Colonic mucosa (tissue), 4 donors: ENCODE data around the gene ABCG2. TPM values are rescaled to one million over a fixed set of nuclear protein-coding genes. Genes with fewer than 3 reads are reported as not detected.

Source experiments
- DNase-seq: peaks from one replicate; pipeline ENCODE4 v3.0.0-alpha.2; 2020
- H3K27ac ChIP-seq: fragments of 200-600 bp; one replicate; pipeline ENCODE4 v1.8.0; 2021
- H3K27me3 ChIP-seq: fragments of 200-600 bp; one replicate; pipeline ENCODE4 v1.8.0; 2021
- H3K36me3 ChIP-seq: fragments of 200-600 bp; one replicate; pipeline ENCODE4 v1.8.0; 2021
- H3K4me1 ChIP-seq: fragments of 200-600 bp; one replicate; pipeline ENCODE4 v1.8.0; 2021; ENCODE audit warnings: mild to moderate bottlenecking
- H3K4me3 ChIP-seq: fragments of 200-600 bp; one replicate; pipeline ENCODE4 v1.8.0; 2021
- H3K9ac ChIP-seq, 2 donors: one replicate each; pipeline ENCODE4 v1.7.0; 2013; ENCODE audit warnings: control low read depth in 2 of 2, low read depth in 2 of 2, low read length in 2 of 2
- H3K9me3 ChIP-seq: fragments of 200-600 bp; one replicate; pipeline ENCODE4 v1.8.0; 2021
- CTCF ChIP-seq: fragments of 200-600 bp; IDR thresholded peaks from one replicate; pipeline ENCODE4 v1.8.0; 2022; ENCODE audit warnings: antibody characterized with exemption, mild to moderate bottlenecking
- intact Hi-C: fragments of 100-400 bp; cut with DNase I; formaldehyde crosslinking; loops from one replicate; pipeline ENCODE4 v1.14.1; 2022
- total RNA-seq, 2 donors: library from RNA; stranded (reverse); fragmentation: NEBNext Ultra II Directional in 1 of 2; extraction: Animal tissue kit (Norgen Biotek cat#: 25700) in 1 of 2; gene quantifications; one replicate each; pipeline ENCODE4 v1.2.1, GENCODE V29; 2021
- donor health status: healthy.
- donor health status: DM: no; HTN: no; CAD: no.
- donor health status: DM: no; HTN: no; CAD: no.

ABCG2 gene
- total RNA-seq, 2 donors from 2014 or later: 7.5 to 18.8 TPM

- H3K27me3 ChIP-seq: no peaks in the 10 kb centered on the region
- H3K36me3 ChIP-seq: no peaks in the 10 kb centered on the region
- H3K4me1 ChIP-seq: no peaks in the 10 kb centered on the region
- intact Hi-C loops: no loop called here
- DNase-seq: no peak
- no peak for TF ChIP-seq CTCF
- no peak overlapping the region for H3K27ac ChIP-seq
- H3K9me3 ChIP-seq: no peaks in the 10 kb centered on the region
- no peak overlapping the region for H3K4me3 ChIP-seq
- no peak overlapping the region for H3K9ac ChIP-seq
These were observed 88.4 kb downstream of the ABCG2 start for GRCh38 chr4:88070031-88070430.

GRCh38 chr4:88064410-88064809 is 94.0 kb downstream of the ABCG2 start:
- H3K4me1 ChIP-seq: no peaks in the 10 kb centered on the region
- H3K4me3 ChIP-seq: no peak overlapping the region
- no peak for TF ChIP-seq CTCF
- H3K9me3 ChIP-seq: no peaks in the 10 kb centered on the region
- intact Hi-C loops: no loop called here
- H3K27me3 ChIP-seq: no peaks in the 10 kb centered on the region
- no peak for DNase-seq
- H3K27ac ChIP-seq: no peak overlapping the region
- H3K9ac ChIP-seq: no peak overlapping the region
- no peaks in the 10 kb centered on the region for H3K36me3 ChIP-seq

GRCh38 chr4:88063634-88064296 is 94.7 kb downstream of the ABCG2 start:
- Histone ChIP-seq H3K27ac (no peak overlapping the region), H3K9ac (no peak overlapping the region), H3K36me3 (no peaks in the 10 kb centered on the region), H3K27me3 (no peaks in the 10 kb centered on the region), H3K4me1 (no peaks in the 10 kb centered on the region), H3K4me3 (no peak overlapping the region), H3K9me3 (no peaks in the 10 kb centered on the region)
- intact Hi-C loops: no loop called here
- no peak for DNase-seq
- TF ChIP-seq CTCF: no peak

DNA sequence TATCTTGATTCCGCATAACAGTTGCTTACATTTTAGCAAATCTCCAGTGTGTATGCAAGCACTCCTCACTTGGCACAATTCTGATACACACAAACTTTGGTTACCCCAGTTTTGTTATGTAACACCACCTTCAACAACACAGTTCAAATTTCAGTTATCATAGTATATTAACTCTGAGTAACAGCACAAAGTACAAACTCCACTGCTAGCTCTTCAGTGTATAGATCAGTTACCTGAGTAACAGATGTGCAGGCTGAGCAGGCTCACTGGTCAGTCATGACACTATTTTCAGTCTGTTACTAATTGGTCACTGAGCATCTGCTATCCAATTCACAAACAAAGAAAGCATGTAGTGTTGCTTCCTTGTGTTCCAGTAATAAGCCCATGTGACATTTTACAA is 95.6 kb downstream of the ABCG2 start:
- Histone ChIP-seq H3K27ac (no peak overlapping the region), H3K27me3 (no peaks in the 10 kb centered on the region), H3K9me3 (no peaks in the 10 kb centered on the region), H3K36me3 (no peaks in the 10 kb centered on the region), H3K4me1 (no peaks in the 10 kb centered on the region), H3K9ac (no peak overlapping the region), H3K4me3 (no peak overlapping the region)
- DNase-seq: no peak
- intact Hi-C loops: no loop called here
- TF ChIP-seq CTCF: no peak

GRCh38 chr4:88062311-88062710 is 96.1 kb downstream of the ABCG2 start:
- Histone ChIP-seq H3K9me3 (no peaks in the 10 kb centered on the region), H3K27ac (no peak overlapping the region), H3K9ac (no peak overlapping the region), H3K36me3 (no peaks in the 10 kb centered on the region), H3K4me3 (no peak overlapping the region), H3K27me3 (no peaks in the 10 kb centered on the region), H3K4me1 (no peaks in the 10 kb centered on the region)
- intact Hi-C loops: no loop called here
- TF ChIP-seq CTCF: no peak
- no peak for DNase-seq
